DLD1 (cell line): ENCODE results near the gene PALMD.

Experiments
- in situ Hi-C: cut with HindIII; loops from 2 replicates; pipeline ENCODE4 v1.10.0; 2017; ENCODE audit warnings: low sequenced_read_pairs

The PALMD gene

DNA sequence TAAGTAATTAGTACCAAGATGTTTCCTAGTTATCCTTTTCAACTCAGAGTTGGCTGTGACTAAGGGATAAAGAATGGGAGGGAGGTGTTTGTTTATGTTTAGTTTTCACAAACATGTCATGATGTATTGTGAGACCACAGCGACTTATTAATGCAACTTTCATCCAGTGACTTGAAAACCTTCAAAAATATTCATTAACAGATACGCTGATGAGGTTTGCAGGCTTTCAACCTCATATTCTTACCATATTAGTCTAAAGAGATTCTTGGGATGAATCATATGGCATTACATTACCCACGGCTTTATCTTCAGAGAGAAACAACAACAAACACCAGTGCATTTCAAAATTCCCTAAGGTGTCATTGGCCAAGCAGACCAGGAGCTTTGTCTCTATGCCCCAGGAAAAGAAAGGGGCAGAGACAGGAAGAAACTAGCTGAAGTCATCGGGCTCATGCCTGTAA lies 36.4 kb downstream of the PALMD start:
- in situ Hi-C loops: no loop called here

DNA sequence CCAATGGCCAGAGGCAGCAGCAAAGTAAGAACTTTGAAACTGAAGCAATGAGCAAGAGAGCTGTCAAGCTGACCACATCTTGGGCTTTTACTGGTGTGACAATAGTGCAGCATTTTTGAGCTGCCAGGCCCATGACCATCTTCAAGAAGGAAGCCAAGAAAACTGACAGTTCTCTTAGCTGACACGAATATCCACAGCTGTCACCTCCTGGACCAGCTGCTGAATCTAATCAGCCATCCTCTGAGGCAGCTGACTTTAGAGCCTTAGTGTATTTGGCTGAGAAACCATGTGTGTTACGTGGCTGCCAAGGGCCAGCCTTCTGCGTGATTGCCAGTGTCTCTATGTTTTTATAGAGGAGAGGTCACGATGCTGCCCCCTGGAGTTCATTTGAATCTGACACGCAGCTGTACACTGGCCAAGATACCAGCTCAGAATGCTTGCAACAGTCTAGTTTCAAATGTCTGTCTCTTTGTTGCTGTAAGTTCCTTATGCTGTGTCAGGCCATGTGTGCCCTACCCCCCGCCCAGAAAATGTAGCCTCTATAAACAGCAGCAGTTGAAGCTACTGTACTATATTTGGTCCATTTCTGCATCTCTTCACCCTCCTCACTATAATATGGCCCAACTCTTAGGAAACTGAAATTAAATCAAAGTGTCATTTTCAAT lies 39.7 kb downstream of the PALMD start:
- in situ Hi-C loops: no loop called here

DNA sequence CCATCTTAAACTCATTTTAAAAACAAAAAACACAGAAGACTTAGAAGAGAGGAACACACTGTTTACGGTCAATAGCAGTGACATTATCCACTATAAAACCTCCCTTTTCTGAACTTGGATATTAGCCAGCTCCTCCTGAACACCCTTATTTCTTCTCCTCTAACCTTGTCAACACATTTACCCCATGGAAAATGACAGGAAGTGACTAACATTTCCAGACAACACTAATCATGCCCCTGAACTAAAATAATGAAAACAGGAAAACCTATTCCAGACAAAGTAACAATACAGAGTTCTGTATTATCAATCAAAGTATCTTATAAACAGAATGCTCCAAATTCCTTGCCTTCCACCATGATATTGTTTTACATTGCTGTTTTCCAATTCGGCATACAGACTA lies 45.3 kb downstream of the PALMD start:
- in situ Hi-C loops: no loop called here

- in situ Hi-C loops: no loop called here
Measured at GRCh38 chr1:99696616-99697015, 50.7 kb downstream of the PALMD start.

GRCh38 chr1:99697580-99697979 lies 51.7 kb downstream of the PALMD start:
- in situ Hi-C loops: no loop called here

DNA sequence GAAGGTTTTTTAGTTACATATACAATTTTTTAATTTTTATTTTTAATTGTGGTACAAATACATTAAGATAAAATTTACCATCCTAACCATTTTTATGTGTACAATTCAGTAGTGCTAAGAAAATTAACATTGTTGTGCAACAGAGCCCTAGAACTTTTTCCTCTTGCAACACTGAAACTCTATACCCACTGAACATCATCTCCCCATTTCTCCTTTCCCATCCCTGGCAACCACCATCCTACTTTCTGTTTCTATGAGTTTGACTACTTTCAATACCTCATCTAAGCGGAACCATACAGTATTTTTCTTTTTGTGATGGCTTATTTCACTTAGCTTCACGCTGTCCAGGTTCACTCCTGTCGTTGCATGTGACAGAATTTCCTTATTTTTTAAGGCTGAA lies 54.1 kb downstream of the PALMD start:
- in situ Hi-C loops: no loop called here

GRCh38 chr1:99702221-99702620 lies 56.3 kb downstream of the PALMD start:
- in situ Hi-C loops: no loop called here

DNA sequence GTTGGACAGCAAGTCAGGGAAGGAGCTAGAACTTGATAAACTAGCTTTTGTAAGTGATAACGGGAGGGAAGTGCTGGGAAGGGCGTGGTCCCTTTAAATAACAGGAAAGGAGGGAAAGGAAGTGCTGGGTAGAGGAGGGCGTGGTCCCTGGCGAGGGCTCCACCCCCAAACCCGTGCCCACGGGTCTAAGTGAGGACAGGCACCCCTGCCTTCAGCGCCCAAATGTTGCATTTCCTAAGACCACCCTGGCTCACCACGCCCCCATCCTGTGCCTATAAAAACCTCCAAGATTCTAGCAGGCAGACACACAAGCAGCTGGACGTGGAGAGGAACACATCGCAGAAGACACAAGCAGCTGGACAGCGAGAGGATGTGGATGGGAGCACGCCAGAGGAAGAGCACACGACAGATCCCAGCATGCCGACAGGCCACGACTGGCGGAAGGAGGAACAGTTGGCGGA lies 58.5 kb downstream of the PALMD start:
- in situ Hi-C loops: no loop called here

DNA sequence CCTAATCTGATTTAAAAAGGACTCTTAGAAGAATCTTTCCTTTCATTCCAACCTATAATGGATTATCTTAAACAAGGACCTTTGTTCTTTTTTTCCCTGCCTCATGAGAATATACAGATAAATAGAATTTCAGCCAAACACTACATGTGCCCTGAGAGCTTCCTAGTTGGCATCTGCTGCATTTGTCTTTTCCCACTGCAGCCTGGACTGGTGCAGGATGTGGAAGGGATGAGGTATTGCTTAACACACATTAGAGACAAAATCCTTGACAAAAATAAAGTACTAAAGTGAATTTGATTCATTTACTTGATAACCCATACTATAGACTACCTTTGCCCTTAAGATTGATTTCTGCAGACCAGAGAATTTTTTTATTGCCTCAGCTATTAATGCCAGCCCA lies 59.5 kb downstream of the PALMD start:
- in situ Hi-C loops: no loop called here

DNA sequence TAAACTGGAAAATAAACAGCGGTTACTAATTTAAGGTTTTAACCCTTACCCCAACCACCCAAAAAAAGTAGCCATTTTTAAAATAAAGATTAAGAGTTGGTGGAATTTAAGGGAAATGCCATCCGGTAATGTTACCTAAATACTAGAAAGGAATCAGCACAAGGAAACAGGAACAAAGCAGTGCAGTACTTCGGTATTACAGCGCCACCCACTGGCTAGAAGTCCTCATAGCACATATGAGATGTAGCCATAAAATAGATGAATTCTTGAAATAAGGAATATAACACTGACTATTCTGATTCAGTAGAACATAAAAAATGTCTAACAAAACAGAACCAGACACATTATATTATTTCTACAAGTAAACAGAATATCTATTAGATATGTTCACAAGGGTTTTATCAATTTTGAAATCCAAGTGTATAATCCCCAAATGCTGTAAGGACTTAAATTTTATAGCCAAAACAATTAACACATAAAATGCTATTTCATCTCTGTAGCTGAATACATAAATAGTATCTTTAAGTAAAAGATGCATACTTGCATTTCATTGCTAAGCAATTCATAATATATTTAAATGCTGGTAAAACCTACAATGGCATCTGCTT lies 61.7 kb downstream of the PALMD start:
- in situ Hi-C loops: no loop called here

DNA sequence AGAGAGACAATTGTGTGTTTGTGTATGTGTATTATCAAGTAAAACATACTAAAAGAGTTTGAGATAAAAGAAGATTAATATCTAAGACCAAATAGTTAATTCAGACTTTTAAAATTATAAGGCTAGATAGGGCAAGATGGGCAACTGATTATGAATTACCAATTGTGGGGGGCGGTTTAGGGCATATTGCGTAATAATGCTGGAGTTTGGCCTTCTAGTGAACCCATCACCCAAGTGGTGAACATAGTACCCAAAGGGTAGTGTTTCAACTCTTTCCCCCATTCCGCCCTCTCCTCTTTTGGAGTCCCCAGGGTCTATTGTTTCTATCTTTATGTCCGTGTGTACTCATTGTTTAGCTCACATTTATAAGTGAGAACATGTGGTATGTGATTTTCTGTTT lies 65.1 kb downstream of the PALMD start:
- in situ Hi-C loops: no loop called here

- in situ Hi-C loops: no loop called here
Measured at GRCh38 chr1:99713006-99713405, 67.1 kb downstream of the PALMD start.

- in situ Hi-C loops: no loop called here
Measured at GRCh38 chr1:99717005-99717404, 71.1 kb downstream of the PALMD start.

DNA sequence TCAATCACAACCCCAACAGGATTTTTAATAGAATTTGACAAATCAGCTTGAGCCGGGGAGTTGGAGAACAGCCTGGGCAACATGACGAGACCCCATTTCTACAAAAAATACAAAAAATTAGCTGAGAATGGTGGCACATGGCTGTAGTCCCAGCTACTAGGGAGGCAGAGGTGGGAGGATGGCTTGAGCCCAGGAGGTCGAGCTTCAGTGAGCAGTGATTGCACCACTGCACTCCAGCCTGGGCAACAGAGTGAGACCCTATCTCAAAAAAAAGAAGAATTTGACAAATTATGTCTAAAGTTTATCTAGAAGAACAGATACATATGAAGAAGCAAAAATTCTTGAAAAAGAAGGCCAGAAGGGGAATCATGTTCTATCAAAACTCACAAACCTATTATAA lies 77.3 kb downstream of the PALMD start:
- in situ Hi-C loops: no loop called here

DNA sequence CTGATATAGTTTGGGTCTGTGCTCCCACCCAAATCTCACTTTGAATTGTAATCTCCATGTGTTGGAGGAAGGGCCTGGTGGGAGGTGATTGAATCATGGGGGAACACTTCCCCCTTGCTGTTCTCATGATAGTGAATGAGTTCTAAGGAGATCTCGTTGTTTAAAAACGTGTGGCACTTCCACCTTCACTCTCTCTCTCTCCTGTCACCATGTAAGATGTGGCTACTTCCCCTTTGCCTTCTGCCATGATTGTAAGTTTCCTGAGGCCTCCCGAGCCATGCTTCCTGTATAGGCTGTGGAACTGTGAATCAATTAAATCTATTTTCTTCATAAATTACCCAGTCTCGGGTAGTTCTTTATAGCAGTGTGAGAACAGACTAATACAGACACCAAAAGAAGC lies 80.1 kb downstream of the PALMD start:
- in situ Hi-C loops: no loop called here

GRCh38 chr1:99726407-99726806 lies 80.5 kb downstream of the PALMD start:
- in situ Hi-C loops: no loop called here

DNA sequence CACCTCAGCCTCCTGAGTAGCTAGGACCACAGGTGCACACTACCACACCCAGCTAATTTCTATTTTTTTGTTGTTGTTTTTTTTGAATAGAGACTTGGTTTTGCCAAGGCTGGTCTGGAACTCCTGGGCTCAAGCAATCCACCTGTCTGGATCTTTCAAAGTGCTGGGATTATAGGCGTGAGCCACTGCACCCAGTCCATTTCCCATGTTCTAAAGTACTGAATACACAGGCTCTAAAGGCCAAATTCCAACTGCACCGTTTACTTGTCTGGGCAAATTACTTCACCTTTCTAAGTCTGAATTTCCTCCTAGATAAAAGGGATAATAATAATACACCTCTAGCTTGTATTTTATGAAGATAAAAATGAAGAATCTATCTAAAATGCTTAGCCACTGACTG lies 80.9 kb downstream of the PALMD start:
- in situ Hi-C loops: no loop called here

- in situ Hi-C loops: no loop called here
Measured at GRCh38 chr1:99727575-99728185, 81.8 kb downstream of the PALMD start.

GRCh38 chr1:99728494-99729235 lies 82.8 kb downstream of the PALMD start:
- in situ Hi-C loops: no loop called here

- in situ Hi-C loops: no loop called here
Measured at GRCh38 chr1:99731384-99731783, 85.5 kb downstream of the PALMD start.

DNA sequence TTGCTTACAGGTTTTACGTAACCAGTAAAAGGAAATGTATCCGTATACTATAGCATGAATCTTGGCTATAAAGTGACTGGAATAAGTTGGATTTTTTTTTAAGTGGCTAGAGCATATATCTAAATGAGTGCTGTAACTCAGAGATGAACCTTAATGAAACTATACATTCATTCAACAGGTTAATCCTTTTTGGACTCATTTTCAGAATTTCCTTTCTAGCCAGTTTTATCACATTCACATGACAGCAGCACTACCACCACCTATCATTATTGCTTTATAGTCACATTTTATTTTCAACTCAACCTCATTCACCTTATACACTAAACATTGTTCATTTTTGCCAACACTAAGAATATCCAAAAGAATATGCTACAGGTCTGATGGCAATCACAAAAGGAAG lies 89.9 kb downstream of the PALMD start:
- in situ Hi-C loops: no loop called here

DNA sequence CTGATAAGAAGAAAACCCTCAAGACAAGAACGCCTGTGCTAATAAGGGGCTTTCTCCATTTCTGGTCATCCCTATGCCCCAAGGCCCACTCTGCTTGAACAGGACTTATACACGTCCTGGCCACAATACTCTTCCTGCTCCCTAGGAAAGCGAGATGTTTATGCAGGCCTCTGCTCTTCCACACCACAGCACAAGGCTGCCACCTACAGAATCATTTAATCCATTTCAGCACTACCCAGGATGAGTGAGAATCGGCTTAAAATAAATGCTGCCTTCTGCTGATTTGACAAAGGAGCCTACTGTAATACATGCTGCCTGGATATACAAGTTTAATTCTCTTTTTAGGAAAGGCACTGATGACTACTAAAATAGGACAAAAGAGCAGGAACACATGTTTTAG lies 91.1 kb downstream of the PALMD start:
- in situ Hi-C loops: no loop called here
